Mammary epithelial cell (primary cell): ENCODE results near the gene PRUNE1.

ENCODE experiments used
- CTCF ChIP-seq, 2 donors: IDR thresholded peaks in 1 of 2; conservative IDR thresholded peaks in 1 of 2; 2 replicates each; pipeline ENCODE4 v1.5.1; 2011 to 2012; ENCODE audit warnings: inconsistent platforms in 2 of 2, low read length in 2 of 2, mild to moderate bottlenecking in 2 of 2, control low read depth in 1 of 2, low read depth in 1 of 2; ENCODE audit not compliant: insufficient read depth in 1 of 2; ENCODE audit errors: extremely low read depth in 1 of 2
- EZH2 ChIP-seq: IDR thresholded peaks from 2 replicates; pipeline ENCODE4 v1.6.1; 2012; ENCODE audit warnings: low read length, inconsistent platforms, borderline replicate concordance

- no peak for TF ChIP-seq CTCF (conservative IDR thresholded peaks at IDR 0.05 in 1 of 2, IDR thresholded peaks at IDR 0.05 in 1 of 2; ENCODE audit: extremely low read depth in 1 of 2, insufficient read depth in 1 of 2, low read depth in 1 of 2, low read length in 2 of 2)
- TF ChIP-seq EZH2: no peak
Measured at GRCh38 chr1:151013518-151013917, 5.3 kb downstream of the PRUNE1 start.
